HepG2 (cell line): ENCODE measurements around the gene FAHD2A. TPM values are rescaled to one million over a fixed set of nuclear protein-coding genes. Genes with fewer than 3 reads are reported as not detected.

Source experiments
- EP300 ChIP-seq, 3 experiments: sonication (generic) in 1 of 3; formaldehyde crosslinking in 1 of 3; IDR thresholded peaks; 2 replicates each; pipeline versions ENCODE4 v1.5.1 to v1.6.1; 2011 to 2020; ENCODE audit warnings: low read depth in 2 of 3, low read length in 2 of 3, borderline replicate concordance in 1 of 3, improper control_type of control experiment in 1 of 3, mild to moderate bottlenecking in 1 of 3, missing genetic modification reagents in 1 of 3, moderate library complexity in 1 of 3
- KAT8 ChIP-seq: IDR thresholded peaks from 2 replicates; pipeline ENCODE4 v1.6.1; 2016; ENCODE audit warnings: missing genetic modification reagents, missing compliant biosample characterization
- PREB ChIP-seq: sonication (generic); formaldehyde crosslinking; IDR thresholded peaks from 2 replicates; pipeline ENCODE4 v1.4.0; 2020; ENCODE audit warnings: missing genetic modification reagents
- ZBTB20 ChIP-seq: sonication (generic); formaldehyde crosslinking; IDR thresholded peaks from 2 replicates; pipeline ENCODE4 v1.8.1; 2023; ENCODE audit warnings: missing genetic modification reagents, low read depth, mild to moderate bottlenecking, borderline replicate concordance
- ZNF138 ChIP-seq: sonication (generic); formaldehyde crosslinking; IDR thresholded peaks from 2 replicates; pipeline ENCODE4 v1.5.0; 2020; ENCODE audit warnings: mild to moderate bottlenecking, low read depth, missing genetic modification reagents
- ZNF589 ChIP-seq: sonication (generic); formaldehyde crosslinking; conservative IDR thresholded peaks from 2 replicates; pipeline ENCODE4 v1.8.0; 2022; ENCODE audit warnings: mild to moderate bottlenecking, moderate library complexity, missing genetic modification reagents
- ZNF616 ChIP-seq: sonication (generic); formaldehyde crosslinking; IDR thresholded peaks from 2 replicates; pipeline ENCODE4 v1.5.0; 2020; ENCODE audit warnings: low read depth, mild to moderate bottlenecking, missing genetic modification reagents
- ZNF646 ChIP-seq: sonication (generic); formaldehyde crosslinking; IDR thresholded peaks from 2 replicates; pipeline ENCODE4 v1.9.0; 2021; ENCODE audit warnings: mild to moderate bottlenecking, missing genetic modification reagents
- ZNF713 ChIP-seq: sonication (generic); formaldehyde crosslinking; IDR thresholded peaks from 2 replicates; pipeline ENCODE4 v1.4.0; 2020; ENCODE audit warnings: mild to moderate bottlenecking, missing genetic modification reagents
- polyA plus RNA-seq, 8 experiments: library from polyadenylated mRNA; depleted of rRNA in 3 of 8; stranded (reverse) in 7 of 8; unstranded in 1 of 8; fragments of >200 nt; fragmentation: Illumina TruSeq in 4 of 8; extraction: Trizol in 4 of 8; gene quantifications; 2 replicates each; pipeline versions ENCODE4 v1.2.1 to v1.2.3, GENCODE V29; 2011 to 2016; ENCODE audit warnings: low read depth in 4 of 8, missing spikeins in 1 of 8, mixed read lengths in 1 of 8; ENCODE audit not compliant: insufficient read depth in 1 of 8
- total RNA-seq, 5 experiments: library from RNA; depleted of rRNA; stranded (reverse); fragments of >200 nt; fragmentation: Illumina TruSeq; extraction: Trizol; gene quantifications; 2 replicates each; pipeline ENCODE4 v1.2.3, GENCODE V29; 2016; ENCODE audit warnings: low read depth in 1 of 5
- TF ChIP-seq, protein P1 (sequence below): sonication (generic); formaldehyde crosslinking; IDR thresholded peaks from 2 replicates; pipeline ENCODE4 v1.5.0; 2020; ENCODE audit warnings: mild to moderate bottlenecking, missing genetic modification reagents, borderline replicate concordance

Gene FAHD2A
- total and polyA plus RNA-seq, 2 of the 13 experiments (the other 11 are each of a cell fraction or from before 2014, with no cell fraction given) = 34.0 to 44.2 TPM

DNA sequence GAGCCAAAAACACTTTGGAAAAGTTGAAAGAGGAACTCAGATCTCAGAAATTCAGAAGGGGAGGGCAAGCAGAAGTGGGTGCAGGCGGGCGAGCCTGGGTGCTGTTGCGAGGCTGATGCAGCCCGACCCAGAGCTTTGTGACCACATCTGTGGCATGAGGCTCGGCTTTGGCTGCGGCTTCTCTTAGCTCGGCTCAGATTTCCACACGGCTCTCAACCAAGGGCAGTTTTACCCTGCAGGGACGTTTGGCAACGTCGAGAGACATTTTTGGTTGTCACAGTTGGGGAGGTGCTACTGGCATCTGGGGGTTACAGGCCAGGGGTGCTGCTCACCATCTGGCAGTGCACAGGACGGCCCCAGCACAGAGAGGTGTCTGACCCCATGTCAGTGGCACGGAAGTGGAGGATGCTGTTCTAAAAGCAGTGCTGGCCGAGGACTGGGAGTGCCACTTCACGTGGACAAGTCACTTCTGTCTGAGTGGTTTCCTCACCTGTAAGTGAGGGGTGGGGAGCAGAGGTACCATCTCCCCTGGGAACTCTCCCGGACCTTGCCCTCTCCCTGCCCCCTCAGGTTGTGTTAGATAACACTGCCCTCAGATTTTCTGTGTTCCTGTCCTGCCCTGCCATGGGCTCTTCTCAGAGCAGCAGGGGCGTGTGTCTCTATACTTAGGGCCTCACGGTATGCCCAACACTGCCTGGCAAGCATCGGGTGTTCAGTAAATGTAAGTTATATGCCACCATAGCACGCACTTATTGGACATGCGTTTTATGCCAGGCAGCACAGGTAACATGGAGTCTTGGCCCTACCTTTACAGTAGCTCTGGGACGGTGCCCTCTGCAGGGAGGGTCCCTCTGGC, 48.7 kb upstream of the FAHD2A start (continued):
- TF ChIP-seq ZNF646 (CRISPR knock-in tag) (no peak), PREB (CRISPR knock-in tag) (no peak), ZNF589 (CRISPR knock-in tag) (no peak), ZBTB20 (no peak), KAT8 (CRISPR knock-in tag) (no peak), ZNF616 (CRISPR knock-in tag) (no peak), ZNF713 (no peak), ZNF138 (CRISPR knock-in tag) (no peak), EP300 (IDR thresholded peaks at IDR 0.05; ENCODE audit: low read depth in 2 of 2, low read length in 2 of 2) (no peak), EP300 (CRISPR knock-in tag; IDR thresholded peaks at IDR 0.05; ENCODE audit: borderline replicate concordance) (no peak)
- TF ChIP-seq, protein P1, sequence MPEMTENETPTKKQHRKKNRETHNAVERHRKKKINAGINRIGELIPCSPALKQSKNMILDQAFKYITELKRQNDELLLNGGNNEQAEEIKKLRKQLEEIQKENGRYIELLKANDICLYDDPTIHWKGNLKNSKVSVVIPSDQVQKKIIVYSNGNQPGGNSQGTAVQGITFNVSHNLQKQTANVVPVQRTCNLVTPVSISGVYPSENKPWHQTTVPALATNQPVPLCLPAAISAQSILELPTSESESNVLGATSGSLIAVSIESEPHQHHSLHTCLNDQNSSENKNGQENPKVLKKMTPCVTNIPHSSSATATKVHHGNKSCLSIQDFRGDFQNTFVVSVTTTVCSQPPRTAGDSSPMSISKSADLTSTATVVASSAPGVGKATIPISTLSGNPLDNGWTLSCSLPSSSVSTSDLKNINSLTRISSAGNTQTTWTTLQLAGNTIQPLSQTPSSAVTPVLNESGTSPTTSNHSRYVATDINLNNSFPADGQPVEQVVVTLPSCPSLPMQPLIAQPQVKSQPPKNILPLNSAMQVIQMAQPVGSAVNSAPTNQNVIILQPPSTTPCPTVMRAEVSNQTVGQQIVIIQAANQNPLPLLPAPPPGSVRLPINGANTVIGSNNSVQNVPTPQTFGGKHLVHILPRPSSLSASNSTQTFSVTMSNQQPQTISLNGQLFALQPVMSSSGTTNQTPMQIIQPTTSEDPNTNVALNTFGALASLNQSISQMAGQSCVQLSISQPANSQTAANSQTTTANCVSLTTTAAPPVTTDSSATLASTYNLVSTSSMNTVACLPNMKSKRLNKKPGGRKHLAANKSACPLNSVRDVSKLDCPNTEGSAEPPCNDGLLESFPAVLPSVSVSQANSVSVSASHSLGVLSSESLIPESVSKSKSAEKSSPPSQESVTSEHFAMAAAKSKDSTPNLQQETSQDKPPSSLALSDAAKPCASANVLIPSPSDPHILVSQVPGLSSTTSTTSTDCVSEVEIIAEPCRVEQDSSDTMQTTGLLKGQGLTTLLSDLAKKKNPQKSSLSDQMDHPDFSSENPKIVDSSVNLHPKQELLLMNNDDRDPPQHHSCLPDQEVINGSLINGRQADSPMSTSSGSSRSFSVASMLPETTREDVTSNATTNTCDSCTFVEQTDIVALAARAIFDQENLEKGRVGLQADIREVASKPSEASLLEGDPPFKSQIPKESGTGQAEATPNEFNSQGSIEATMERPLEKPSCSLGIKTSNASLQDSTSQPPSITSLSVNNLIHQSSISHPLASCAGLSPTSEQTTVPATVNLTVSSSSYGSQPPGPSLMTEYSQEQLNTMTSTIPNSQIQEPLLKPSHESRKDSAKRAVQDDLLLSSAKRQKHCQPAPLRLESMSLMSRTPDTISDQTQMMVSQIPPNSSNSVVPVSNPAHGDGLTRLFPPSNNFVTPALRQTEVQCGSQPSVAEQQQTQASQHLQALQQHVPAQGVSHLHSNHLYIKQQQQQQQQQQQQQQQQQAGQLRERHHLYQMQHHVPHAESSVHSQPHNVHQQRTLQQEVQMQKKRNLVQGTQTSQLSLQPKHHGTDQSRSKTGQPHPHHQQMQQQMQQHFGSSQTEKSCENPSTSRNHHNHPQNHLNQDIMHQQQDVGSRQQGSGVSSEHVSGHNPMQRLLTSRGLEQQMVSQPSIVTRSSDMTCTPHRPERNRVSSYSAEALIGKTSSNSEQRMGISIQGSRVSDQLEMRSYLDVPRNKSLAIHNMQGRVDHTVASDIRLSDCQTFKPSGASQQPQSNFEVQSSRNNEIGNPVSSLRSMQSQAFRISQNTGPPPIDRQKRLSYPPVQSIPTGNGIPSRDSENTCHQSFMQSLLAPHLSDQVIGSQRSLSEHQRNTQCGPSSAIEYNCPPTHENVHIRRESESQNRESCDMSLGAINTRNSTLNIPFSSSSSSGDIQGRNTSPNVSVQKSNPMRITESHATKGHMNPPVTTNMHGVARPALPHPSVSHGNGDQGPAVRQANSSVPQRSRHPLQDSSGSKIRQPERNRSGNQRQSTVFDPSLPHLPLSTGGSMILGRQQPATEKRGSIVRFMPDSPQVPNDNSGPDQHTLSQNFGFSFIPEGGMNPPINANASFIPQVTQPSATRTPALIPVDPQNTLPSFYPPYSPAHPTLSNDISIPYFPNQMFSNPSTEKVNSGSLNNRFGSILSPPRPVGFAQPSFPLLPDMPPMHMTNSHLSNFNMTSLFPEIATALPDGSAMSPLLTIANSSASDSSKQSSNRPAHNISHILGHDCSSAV (CRISPR knock-in tag) = no peak
- TF ChIP-seq, all 625 proteins: peak for 0
